Astrocyte of the cerebellum (primary cell): ENCODE results near the gene C19orf33.

Experiments
- DNase-seq: peaks from one replicate; pipeline ENCODE4 v3.0.0-alpha.2; 2011; ENCODE audit warnings: low read depth
- H3K4me3 ChIP-seq: 2 replicates; pipeline ENCODE4 v1.5.1; 2011; ENCODE audit warnings: mild to moderate bottlenecking, low read depth, low read length, moderate library complexity
- in situ Hi-C: cut with HindIII; loops from 2 replicates; pipeline ENCODE4 v1.10.0; 2017; ENCODE audit warnings: low sequenced_read_pairs
- TF ChIP-seq, protein P1 (sequence below): IDR thresholded peaks from 2 replicates; pipeline ENCODE4 v1.5.1; 2012; ENCODE audit warnings: low read length, low read depth, moderate library complexity, mild to moderate bottlenecking; ENCODE audit errors: missing control alignments

Gene C19orf33

DNA sequence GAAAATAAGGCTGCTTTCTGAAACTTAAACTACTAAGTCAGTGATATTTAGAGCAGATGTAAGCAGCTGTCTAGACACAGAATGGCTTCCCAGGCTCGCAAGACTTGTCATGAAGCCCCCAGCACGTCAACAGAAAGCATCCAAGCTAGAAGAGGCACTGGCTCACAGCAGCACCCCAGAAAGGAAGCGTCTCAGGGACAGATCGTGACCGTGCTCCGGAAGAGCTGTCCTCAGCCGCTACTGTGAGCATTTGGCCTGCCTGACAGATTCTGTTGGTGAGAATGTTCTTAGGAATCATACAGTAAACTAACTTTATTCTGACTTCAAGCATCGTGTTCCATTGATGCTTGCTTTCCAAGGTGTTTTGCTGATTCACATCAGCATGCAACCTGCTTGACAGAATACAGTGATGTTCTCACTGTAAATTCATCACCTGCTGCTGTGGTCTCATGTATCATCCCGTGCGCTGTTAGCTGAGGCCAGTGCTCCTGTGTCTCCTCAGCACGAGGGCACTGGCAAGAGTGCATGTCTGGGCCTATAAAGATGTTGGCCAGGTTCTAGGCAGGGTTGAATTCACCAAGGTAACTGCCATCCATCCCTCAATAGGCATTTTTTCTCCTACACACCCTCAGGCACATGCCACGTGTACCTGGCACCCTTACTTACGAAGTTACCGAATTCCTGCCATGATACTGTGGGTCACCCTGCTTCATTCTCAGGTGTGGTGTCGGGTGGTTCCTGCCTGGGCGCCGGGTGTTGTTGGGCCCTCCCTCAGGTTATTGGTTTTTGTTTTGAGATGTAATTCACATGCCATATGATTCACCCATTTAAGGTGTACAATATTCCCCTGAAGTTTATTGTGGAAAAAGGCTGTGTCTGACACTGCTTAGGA is 23.8 kb upstream of the C19orf33 start:
- TF ChIP-seq, protein P1, sequence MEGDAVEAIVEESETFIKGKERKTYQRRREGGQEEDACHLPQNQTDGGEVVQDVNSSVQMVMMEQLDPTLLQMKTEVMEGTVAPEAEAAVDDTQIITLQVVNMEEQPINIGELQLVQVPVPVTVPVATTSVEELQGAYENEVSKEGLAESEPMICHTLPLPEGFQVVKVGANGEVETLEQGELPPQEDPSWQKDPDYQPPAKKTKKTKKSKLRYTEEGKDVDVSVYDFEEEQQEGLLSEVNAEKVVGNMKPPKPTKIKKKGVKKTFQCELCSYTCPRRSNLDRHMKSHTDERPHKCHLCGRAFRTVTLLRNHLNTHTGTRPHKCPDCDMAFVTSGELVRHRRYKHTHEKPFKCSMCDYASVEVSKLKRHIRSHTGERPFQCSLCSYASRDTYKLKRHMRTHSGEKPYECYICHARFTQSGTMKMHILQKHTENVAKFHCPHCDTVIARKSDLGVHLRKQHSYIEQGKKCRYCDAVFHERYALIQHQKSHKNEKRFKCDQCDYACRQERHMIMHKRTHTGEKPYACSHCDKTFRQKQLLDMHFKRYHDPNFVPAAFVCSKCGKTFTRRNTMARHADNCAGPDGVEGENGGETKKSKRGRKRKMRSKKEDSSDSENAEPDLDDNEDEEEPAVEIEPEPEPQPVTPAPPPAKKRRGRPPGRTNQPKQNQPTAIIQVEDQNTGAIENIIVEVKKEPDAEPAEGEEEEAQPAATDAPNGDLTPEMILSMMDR: no peak
- no peak overlapping the region for H3K4me3 ChIP-seq
- DNase-seq: no peak
- in situ Hi-C loops: no loop called here

DNA sequence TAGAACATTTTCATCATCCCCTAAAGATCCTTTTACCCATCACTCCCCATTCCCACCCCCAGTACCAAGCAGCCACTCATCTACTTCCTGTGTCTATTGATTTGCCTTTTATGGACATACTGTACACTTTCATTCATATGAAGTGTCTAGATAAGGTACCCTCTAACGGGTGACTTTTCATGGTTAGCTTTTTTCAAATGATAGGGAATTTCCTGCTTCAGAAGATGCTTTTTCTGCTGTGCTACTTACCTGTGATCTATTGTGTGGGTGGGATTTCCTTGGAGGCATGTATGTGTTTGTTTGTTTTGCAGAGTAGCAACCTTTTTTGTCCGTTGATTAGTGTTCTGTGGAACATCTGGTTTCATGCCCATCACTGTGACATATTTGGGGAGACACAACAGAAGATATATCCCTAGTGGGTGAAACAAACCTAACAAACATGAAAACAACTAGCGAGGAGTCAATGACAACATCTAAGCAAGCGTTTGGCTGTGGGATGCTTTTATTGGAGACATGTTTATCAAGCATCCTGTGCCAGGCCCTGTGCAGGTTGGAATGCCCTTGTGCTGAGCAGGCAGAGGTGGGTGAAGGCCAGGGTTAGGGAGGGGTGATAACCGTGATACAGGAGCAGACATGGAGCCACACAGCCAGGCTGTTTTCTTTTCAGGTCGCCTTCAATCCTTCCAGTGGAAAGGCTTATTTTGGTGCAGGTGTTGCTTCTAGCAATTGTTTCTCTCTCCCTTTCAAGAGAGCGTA is 22.1 kb upstream of the C19orf33 start:
- DNase-seq: no peak
- no peak overlapping the region for H3K4me3 ChIP-seq
- in situ Hi-C loops: no loop called here
- TF ChIP-seq, protein P1: no peak

DNA sequence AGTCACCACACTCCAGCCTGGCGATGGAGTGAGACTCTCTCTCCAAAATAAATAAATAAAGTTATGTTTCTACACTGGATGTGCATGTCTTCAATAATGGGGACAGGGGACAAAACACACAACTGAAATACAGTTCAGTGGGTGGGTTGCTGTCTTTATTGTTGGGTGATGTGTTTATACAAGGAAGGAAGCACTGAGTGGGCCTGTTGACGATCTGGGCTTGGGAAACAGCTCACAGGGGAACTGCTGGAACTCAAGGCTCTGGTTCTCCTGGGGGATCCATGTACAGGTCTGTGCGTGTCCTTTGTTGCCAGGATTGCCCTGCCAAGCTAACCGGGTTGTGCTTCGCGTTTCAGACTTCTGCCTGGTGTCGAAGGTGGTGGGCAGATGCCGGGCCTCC is 20.8 kb upstream of the C19orf33 start:
- in situ Hi-C loops: no loop called here
- no peak overlapping the region for H3K4me3 ChIP-seq
- DNase-seq: no peak
- TF ChIP-seq, protein P1: no peak

DNA sequence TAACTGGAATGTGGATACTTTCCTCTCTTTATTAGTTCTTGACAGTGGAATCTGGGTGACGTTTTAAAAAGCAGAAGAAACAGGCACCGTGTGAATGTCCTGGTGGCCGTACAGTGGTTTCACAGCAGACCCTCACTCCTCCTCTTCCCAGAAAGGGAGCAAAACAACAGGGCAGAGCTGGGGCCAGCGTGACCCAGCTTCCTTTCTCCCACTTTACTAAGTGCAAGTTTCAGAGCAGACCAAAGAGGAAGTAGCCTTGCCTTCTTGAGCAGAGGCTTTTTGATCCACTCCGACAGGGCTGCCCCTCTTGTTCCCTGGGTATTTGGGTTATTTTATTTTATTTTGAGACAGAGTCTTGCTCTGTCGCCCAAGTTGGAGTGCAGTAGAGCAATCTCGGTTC is 19.6 kb upstream of the C19orf33 start:
- no peak overlapping the region for H3K4me3 ChIP-seq
- DNase-seq: no peak
- TF ChIP-seq, protein P1: no peak
- in situ Hi-C loops: no loop called here

DNA sequence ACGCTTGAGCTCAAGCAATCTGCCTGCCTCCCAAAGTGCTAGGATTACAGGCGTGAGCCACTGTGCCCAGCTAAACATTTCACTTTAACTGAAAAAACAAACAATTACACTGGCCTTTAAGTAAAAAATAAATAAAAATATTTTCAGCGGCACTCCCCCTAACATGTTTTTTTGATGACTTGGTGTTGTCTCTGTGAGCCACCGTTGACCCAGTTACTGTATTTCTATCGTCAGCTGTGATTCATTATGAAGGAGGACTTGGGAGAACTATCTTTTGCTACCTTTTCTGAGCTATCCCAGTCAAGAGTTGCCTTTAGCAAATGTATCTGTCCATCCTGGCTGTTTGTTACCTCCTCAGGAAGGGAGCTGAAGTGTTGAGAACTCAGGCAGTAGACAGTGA is 18.5 kb upstream of the C19orf33 start:
- no peak overlapping the region for H3K4me3 ChIP-seq
- in situ Hi-C loops: no loop called here
- DNase-seq: no peak
- TF ChIP-seq, protein P1: no peak

DNA sequence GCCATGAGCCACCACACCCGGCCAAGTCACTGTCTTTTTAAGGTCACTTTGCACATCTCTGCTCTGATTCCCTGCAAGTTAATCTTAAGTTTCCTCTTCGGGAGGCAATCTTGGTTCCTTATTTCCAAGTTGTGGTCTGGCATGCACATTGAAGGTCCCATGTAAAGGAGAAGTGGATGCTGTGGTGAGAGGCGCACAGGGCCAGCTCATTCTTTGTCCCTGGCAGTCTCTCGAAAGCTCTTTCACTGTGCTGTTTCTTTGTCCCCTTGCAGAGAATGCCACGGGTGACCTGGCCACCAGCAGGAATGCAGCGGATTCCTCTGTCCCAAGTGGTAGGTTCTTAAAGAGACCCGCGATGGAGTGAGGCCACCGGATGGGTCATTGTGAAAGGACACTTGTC is 16.4 kb upstream of the C19orf33 start:
- H3K4me3 ChIP-seq: no peak overlapping the region
- TF ChIP-seq, protein P1: no peak
- DNase-seq: no peak
- in situ Hi-C loops: no loop called here
